HepG2 (cell line): ENCODE data around the gene GATA5. TPM values are rescaled to one million over a fixed set of nuclear protein-coding genes. Genes with fewer than 3 reads are reported as not detected.
A peak's percentile ranks its signal among the peaks of the same experiment; 100 is the strongest.

Source experiments
- ATAC-seq: fragments of 200-7000 bp; cut with Tn5 transposase; 3 replicates; pipeline ENCODE4 v1.9.1; 2020; ENCODE audit warnings: mild to moderate bottlenecking, moderate library complexity
- BruUV-seq: library from RNA; stranded (reverse); fragments of 400-500 nt; replicated peaks from 2 replicates; lab custom pipeline; 2021; lab: Mats Ljungman, UMichigan
- CTCF ChIA-PET: fragments of 300-600 bp; formaldehyde crosslinking; extraction: SDS; loops from one replicate; lab custom pipeline; 2021; ENCODE audit warnings: low total read pairs, inconsistent platforms, low intra/inter-chr PET ratio; lab: Yijun Ruan, JAX
- POLR2A ChIA-PET: fragments of 350-600 bp; sonication (Branson Sonifier 250); formaldehyde crosslinking; loops from one replicate; lab custom pipeline; 2020; ENCODE audit warnings: antibody characterized with exemption, inconsistent platforms; lab: Yijun Ruan, JAX
- DNase-seq: peaks from one replicate; pipeline ENCODE4 v3.0.0-alpha.2; 2015; ENCODE audit warnings: low spot score
- FAIRE-seq: peaks from 3 replicates; lab custom pipeline; 2011; peaks lifted over from hg19 to GRCh38; lab: Jason Lieb, UNC
- H2AFZ ChIP-seq: one replicate; pipeline ENCODE4 v1.6.1; 2011; ENCODE audit warnings: low read length, inconsistent platforms
- H3K27ac ChIP-seq: fragments of 300-600 bp; 3 replicates; pipeline ENCODE4 v1.8.0; 2011; ENCODE audit warnings: mixed run types, mild to moderate bottlenecking, mixed read lengths, low read length, inconsistent platforms; ENCODE audit not compliant: insufficient read depth; ENCODE audit errors: extremely low read length
- H3K27me3 ChIP-seq, 2 experiments: fragments of 200-600 bp in 1 of 2; 2 replicates in 1 of 2; 3 replicates in 1 of 2; pipeline versions ENCODE4 v1.6.0 to v1.8.0; 2011; ENCODE audit warnings: low read length in 2 of 2, mild to moderate bottlenecking in 2 of 2, moderate library complexity in 2 of 2, inconsistent platforms in 1 of 2; ENCODE audit not compliant: insufficient read depth in 2 of 2, control insufficient read depth in 1 of 2
- H3K36me3 ChIP-seq, 2 experiments: fragments of 200-600 bp in 1 of 2; replicated peaks in 1 of 2; 2 replicates in 1 of 2; 3 replicates in 1 of 2; pipeline versions ENCODE4 v1.5.1 to v1.8.0; 2011; ENCODE audit warnings: low read length in 2 of 2, inconsistent platforms in 1 of 2; ENCODE audit not compliant: insufficient read depth in 2 of 2, control insufficient read depth in 1 of 2
- H3K4me1 ChIP-seq: 2 replicates; pipeline ENCODE4 v1.5.1; 2012; ENCODE audit warnings: low read length, inconsistent platforms; ENCODE audit not compliant: insufficient read depth
- H3K4me2 ChIP-seq: 2 replicates; pipeline ENCODE4 v1.6.0; 2011; ENCODE audit warnings: low read depth, low read length, inconsistent platforms
- H3K4me3 ChIP-seq, 3 experiments: fragments of 200-600 bp in 1 of 3; sonication (generic), shearing (Covaris generic) in 1 of 3; replicated peaks in 1 of 3; 2 replicates each; pipeline ENCODE4 v1.5.1; 2011 to 2016; ENCODE audit warnings: low read length in 3 of 3, inconsistent platforms in 2 of 3, low read depth in 2 of 3, mild to moderate bottlenecking in 2 of 3, control low read depth in 1 of 3, mixed read lengths in 1 of 3; ENCODE audit not compliant: insufficient read depth in 1 of 3
- H3K79me2 ChIP-seq: one replicate; pipeline ENCODE4 v1.6.1; 2011; ENCODE audit warnings: low read length, inconsistent platforms; ENCODE audit not compliant: insufficient read depth
- H3K9ac ChIP-seq: 2 replicates; pipeline ENCODE4 v1.6.0; 2011; ENCODE audit warnings: mild to moderate bottlenecking, low read depth, low read length, inconsistent platforms; ENCODE audit not compliant: insufficient read depth
- H3K9me3 ChIP-seq: 2 replicates; pipeline ENCODE4 v1.5.1; 2012; ENCODE audit warnings: mild to moderate bottlenecking, low read length
- H4K20me1 ChIP-seq: 2 replicates; pipeline ENCODE4 v1.6.0; 2011; ENCODE audit warnings: inconsistent platforms, mild to moderate bottlenecking, low read length, moderate library complexity; ENCODE audit not compliant: insufficient read depth
- BRCA1 ChIP-seq: sonication (generic); formaldehyde crosslinking; IDR thresholded peaks from 2 replicates; pipeline ENCODE4 v1.4.0; 2020; ENCODE audit warnings: missing genetic modification reagents
- CREB1 ChIP-seq, 2 experiments: fragments of 450-650 bp in 1 of 2; IDR thresholded peaks; 2 replicates each; pipeline ENCODE4 v1.6.1; 2016 to 2017; ENCODE audit warnings: control low read depth in 1 of 2, mild to moderate bottlenecking in 1 of 2, missing compliant biosample characterization in 1 of 2, missing genetic modification characterization in 1 of 2
- HNRNPL ChIP-seq: fragments of 200-400 bp; formaldehyde crosslinking; IDR thresholded peaks from 2 replicates; pipeline ENCODE4 v1.6.1; 2017; ENCODE audit warnings: mild to moderate bottlenecking, low read depth, low read length
- JUND ChIP-seq: sonication (generic); formaldehyde crosslinking; IDR thresholded peaks from 2 replicates; pipeline ENCODE4 v1.8.0; 2022; ENCODE audit warnings: mild to moderate bottlenecking, missing genetic modification reagents
- ZFY ChIP-seq: sonication (generic); formaldehyde crosslinking; IDR thresholded peaks from 2 replicates; pipeline ENCODE4 v1.4.0; 2020; ENCODE audit warnings: missing genetic modification reagents
- ZNF234 ChIP-seq: sonication (generic); formaldehyde crosslinking; conservative IDR thresholded peaks from 2 replicates; pipeline ENCODE4 v1.5.1; 2020; ENCODE audit warnings: mild to moderate bottlenecking, missing genetic modification reagents
- ZNF253 ChIP-seq: sonication (generic); formaldehyde crosslinking; IDR thresholded peaks from 2 replicates; pipeline ENCODE4 v1.8.0; 2022; ENCODE audit warnings: mild to moderate bottlenecking, missing genetic modification reagents, borderline replicate concordance
- ZNF605 ChIP-seq: sonication (generic); formaldehyde crosslinking; IDR thresholded peaks from 2 replicates; pipeline ENCODE4 v1.8.0; 2022; ENCODE audit warnings: mild to moderate bottlenecking, missing genetic modification reagents
- ZNF891 ChIP-seq: sonication (generic); formaldehyde crosslinking; IDR thresholded peaks from 2 replicates; pipeline ENCODE4 v1.5.0; 2020; ENCODE audit warnings: mild to moderate bottlenecking, missing genetic modification reagents
- WGBS: methylation state at CpG from one replicate; pipeline ENCODE4 v1.1.6; 2017; ENCODE audit warnings: low lambda C conversion rate; 5-methylcytosine and 5-hydroxymethylcytosine counted together
- in situ Hi-C: cut with HindIII; loops from 2 replicates; pipeline ENCODE4 v1.10.0; 2017; ENCODE audit warnings: low pct_unique_long_range_greater_than_20kb; ENCODE audit not compliant: extremely low pct_ligation_motif_present
- intact Hi-C: fragments of 100-400 bp; cut with micrococcal nuclease; formaldehyde crosslinking; loops from one replicate; pipeline ENCODE4 v1.10.0; 2022; ENCODE audit not compliant: unreplicated experiment
- polyA plus RNA-seq, 8 experiments: library from polyadenylated mRNA; depleted of rRNA in 3 of 8; stranded (reverse) in 7 of 8; unstranded in 1 of 8; fragments of >200 nt; fragmentation: Illumina TruSeq in 4 of 8; extraction: Trizol in 4 of 8; gene quantifications; 2 replicates each; pipeline versions ENCODE4 v1.2.1 to v1.2.3, GENCODE V29; 2011 to 2016; ENCODE audit warnings: low read depth in 4 of 8, missing spikeins in 1 of 8, mixed read lengths in 1 of 8; ENCODE audit not compliant: insufficient read depth in 1 of 8
- total RNA-seq, 5 experiments: library from RNA; depleted of rRNA; stranded (reverse); fragments of >200 nt; fragmentation: Illumina TruSeq; extraction: Trizol; gene quantifications; 2 replicates each; pipeline ENCODE4 v1.2.3, GENCODE V29; 2016; ENCODE audit warnings: low read depth in 1 of 5
- TF ChIP-seq, protein P1 (sequence below): fragments of 450-650 bp; IDR thresholded peaks from 2 replicates; pipeline ENCODE4 v1.6.1; 2017; ENCODE audit warnings: mild to moderate bottlenecking
- TF ChIP-seq, protein P2 (sequence below): sonication (generic); formaldehyde crosslinking; IDR thresholded peaks from 2 replicates; pipeline ENCODE4 v1.4.0; 2020; ENCODE audit warnings: mild to moderate bottlenecking, missing genetic modification reagents

The GATA5 gene
- total and polyA plus RNA-seq, 2 of the 13 experiments (the other 11 are each of a cell fraction or from before 2014, with no cell fraction given): 0.12 to 0.20 TPM

DNA sequence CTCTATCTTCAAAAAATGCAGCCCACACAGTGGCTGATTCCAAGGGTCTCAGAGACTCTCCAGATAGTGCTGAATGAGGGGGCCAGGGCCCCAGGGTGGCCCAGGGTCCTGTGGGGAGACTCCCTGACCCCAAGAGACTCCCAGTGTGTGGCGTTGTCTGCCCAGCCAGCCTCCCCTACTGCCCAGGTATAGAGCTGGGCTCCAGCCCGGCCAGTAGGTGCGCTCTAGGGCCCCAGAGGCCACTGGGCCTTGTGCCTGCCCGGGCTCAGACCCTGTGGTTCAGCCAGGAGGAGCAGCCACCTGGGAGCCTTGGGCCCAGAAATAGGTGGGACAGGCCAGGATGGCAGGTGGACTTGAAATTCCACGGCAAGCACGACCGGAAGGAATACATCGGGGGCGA is 30.3 kb upstream of the GATA5 start (continued):
- TF ChIP-seq, protein P1, sequence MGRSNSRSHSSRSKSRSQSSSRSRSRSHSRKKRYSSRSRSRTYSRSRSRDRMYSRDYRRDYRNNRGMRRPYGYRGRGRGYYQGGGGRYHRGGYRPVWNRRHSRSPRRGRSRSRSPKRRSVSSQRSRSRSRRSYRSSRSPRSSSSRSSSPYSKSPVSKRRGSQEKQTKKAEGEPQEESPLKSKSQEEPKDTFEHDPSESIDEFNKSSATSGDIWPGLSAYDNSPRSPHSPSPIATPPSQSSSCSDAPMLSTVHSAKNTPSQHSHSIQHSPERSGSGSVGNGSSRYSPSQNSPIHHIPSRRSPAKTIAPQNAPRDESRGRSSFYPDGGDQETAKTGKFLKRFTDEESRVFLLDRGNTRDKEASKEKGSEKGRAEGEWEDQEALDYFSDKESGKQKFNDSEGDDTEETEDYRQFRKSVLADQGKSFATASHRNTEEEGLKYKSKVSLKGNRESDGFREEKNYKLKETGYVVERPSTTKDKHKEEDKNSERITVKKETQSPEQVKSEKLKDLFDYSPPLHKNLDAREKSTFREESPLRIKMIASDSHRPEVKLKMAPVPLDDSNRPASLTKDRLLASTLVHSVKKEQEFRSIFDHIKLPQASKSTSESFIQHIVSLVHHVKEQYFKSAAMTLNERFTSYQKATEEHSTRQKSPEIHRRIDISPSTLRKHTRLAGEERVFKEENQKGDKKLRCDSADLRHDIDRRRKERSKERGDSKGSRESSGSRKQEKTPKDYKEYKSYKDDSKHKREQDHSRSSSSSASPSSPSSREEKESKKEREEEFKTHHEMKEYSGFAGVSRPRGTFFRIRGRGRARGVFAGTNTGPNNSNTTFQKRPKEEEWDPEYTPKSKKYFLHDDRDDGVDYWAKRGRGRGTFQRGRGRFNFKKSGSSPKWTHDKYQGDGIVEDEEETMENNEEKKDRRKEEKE: no peak
- TF ChIP-seq ZNF234 (CRISPR knock-in tag): no peak
- no peak for TF ChIP-seq ZNF605
- TF ChIP-seq BRCA1: no peak
- 0 out of 2 replicates have a peak, but pooled peaks have one; percentile 55 for TF ChIP-seq HNRNPL
- TF ChIP-seq ZFY (CRISPR knock-in tag): peak; percentile 32; the same call in 1 of the 2 replicates

DNA sequence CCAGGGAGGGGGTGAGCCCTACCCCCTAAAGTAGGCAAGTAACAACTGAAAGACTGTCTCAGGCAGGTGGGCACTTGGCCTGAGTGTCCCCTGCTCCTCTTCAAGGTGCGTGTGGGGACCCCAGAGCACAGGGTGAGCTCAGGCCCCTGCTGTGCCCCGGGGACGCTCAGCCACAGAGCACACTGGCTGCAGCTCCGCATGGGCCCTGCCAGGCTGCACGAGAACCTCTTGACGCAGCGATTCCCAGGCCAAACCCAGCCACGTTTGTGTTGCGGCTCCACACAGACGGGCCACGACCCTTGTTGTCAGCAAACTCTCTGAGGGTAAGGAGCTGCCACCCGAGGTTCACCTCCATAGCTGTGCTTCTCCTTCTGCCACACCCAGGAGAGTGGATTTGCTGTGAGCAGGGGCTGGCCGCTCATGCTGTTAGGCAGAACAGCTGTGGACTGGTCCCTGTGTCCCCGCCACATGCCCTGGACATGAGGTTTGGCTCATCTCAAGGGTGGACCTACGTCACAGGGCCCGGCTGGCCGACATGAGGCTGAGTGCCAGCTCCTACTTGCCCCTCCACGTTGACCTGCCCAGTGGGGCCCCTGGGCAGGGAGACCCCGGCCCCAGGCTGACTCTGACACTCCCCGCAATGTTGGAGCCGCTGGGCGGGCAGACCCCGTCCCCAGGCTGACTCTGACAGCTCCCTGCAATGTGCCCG is 29.7 kb upstream of the GATA5 start:
- no peak overlapping the region for H3K27ac ChIP-seq
- H3K27me3 ChIP-seq: peaks cover 5 to 36% of the 10 kb centered on the region in 2 experiments; a peak in 4 of 5 replicates
- H3K9me3 ChIP-seq: no peaks in the 10 kb centered on the region
- H3K36me3 ChIP-seq: no peaks in the 10 kb centered on the region
- no peak for ATAC-seq
- 9% methylated on average over 15 of the region's 24 CpGs for WGBS
- no peak overlapping the region for H3K9ac ChIP-seq
- ChIA-PET POLR2A (interaction anchor here (1.0 kb wide), 1 partner anchor 289 kb away, joined by 4 read pairs; no protein-coding TSS in a partner anchor), CTCF (no interaction called here)
- no peak for DNase-seq
- H4K20me1 ChIP-seq: peaks cover 3% of the 10 kb centered on the region; the same call in 1 of the 2 replicates
- no peak overlapping the region for H2AFZ ChIP-seq
- no peak overlapping the region for H3K4me2 ChIP-seq
- H3K79me2 ChIP-seq: no peaks in the 10 kb centered on the region
- in situ Hi-C loops: loop anchor here (25.0 kb wide), 1 partner anchor 282 kb away; the partner anchor contains the start of gene MRGBP
- no peak overlapping the region for H3K4me3 ChIP-seq
- intact Hi-C loops: no loop called here
- no peaks in the 10 kb centered on the region for H3K4me1 ChIP-seq
- no peak for FAIRE-seq
- BruUV-seq: no TSS peak
- TF ChIP-seq ZNF253 (CRISPR knock-in tag) (no peak), CREB1 (IDR thresholded peaks at IDR 0.05) (peak; percentile 52; the same call in 1 of the 2 replicates), CREB1 (CRISPR knock-in tag; IDR thresholded peaks at IDR 0.05) (no peak), ZNF891 (0 out of 2 replicates have a peak, but pooled peaks have one; percentile 13), JUND (no peak)
- TF ChIP-seq, protein P2, sequence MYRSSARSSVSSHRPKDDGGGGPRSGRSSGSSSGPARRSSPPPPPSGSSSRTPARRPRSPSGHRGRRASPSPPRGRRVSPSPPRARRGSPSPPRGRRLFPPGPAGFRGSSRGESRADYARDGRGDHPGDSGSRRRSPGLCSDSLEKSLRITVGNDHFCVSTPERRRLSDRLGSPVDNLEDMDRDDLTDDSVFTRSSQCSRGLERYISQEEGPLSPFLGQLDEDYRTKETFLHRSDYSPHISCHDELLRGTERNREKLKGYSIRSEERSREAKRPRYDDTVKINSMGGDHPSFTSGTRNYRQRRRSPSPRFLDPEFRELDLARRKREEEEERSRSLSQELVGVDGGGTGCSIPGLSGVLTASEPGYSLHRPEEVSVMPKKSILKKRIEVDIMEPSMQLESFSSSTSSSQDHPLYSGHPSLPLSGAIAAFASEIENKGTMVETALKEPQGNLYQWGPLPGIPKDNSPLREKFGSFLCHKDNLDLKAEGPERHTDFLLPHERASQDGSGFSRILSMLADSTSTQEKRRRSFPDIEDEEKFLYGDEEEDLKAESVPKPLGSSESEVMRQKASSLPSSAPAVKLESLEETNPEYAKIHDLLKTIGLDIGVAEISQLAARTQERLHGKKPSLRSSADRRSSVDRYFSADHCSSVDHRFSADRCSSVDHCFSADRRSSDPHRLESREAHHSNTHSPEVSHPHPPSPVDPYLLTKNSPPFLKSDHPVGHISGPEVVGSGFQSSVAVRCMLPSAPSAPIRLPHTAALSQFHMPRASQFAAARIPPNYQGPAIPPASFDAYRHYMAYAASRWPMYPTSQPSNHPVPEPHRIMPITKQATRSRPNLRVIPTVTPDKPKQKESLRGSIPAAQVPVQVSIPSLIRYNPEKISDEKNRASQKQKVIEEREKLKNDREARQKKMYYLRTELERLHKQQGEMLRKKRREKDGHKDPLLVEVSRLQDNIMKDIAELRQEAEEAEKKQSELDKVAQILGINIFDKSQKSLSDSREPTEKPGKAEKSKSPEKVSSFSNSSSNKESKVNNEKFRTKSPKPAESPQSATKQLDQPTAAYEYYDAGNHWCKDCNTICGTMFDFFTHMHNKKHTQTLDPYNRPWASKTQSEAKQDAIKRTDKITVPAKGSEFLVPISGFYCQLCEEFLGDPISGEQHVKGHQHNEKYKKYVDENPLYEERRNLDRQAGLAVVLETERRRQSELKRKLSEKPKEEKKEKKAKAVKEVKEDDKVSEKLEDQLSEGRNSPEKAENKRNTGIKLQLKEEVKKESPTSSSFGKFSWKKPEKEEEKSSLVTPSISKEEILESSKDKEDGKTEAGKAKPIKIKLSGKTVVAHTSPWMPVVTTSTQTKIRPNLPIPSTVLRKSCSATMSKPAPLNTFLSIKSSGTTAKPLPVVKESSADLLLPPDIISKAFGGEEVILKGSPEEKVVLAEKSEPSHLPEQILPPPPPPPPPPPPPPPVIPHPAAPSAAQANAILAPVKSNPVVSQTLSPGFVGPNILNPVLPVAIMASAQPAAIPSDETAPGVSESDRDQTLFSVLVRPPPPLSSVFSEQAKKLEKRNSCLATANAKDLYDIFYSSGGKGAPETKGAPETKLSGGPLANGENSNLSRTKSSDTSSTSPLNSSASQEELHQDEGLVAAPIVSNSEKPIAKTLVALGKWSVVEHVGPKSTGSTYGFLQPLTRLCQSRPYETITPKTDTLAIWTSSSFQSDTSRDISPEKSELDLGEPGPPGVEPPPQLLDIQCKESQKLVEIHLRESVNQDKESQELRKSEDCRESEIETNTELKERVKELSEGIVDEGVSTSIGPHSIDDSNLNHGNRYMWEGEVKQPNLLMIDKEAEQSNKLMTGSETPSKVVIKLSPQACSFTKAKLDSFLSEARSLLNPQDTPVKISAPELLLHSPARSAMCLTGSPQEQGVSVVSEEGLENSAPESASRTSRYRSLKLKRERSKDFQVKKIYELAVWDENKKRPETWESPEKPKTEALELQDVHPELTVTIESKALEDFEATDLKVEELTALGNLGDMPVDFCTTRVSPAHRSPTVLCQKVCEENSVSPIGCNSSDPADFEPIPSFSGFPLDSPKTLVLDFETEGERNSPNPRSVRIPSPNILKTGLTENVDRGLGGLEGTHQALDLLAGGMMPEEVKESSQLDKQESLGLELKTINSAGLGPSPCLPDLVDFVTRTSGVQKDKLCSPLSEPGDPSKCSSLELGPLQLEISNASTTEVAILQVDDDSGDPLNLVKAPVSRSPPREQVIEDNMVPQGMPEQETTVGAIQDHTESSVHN (CRISPR knock-in tag): no peak
